HCT116 (cell line): Measurements from ENCODE around the gene APOD. TPM values are rescaled to one million over a fixed set of nuclear protein-coding genes. Genes with fewer than 3 reads are reported as not detected.

ENCODE experiments used
- ATAC-seq: fragments of 200-7000 bp; cut with Tn5 transposase; 2 replicates; pipeline ENCODE4 v1.9.1; 2020; ENCODE audit warnings: mild to moderate bottlenecking, moderate library complexity
- BruUV-seq: library from RNA; stranded (reverse); fragments of 400-500 nt; replicated peaks from 2 replicates; lab custom pipeline; 2021; lab: Mats Ljungman, UMichigan
- CTCF ChIA-PET: fragments of 300-600 bp; sonication (Branson Sonifier 250); formaldehyde crosslinking; loops from one replicate; lab custom pipeline; 2021; ENCODE audit warnings: antibody characterized with exemption; lab: Charles Lee
- POLR2A ChIA-PET: fragments of 300-600, 350-600 bp; sonication (Branson Sonifier 250); formaldehyde crosslinking; loops from one replicate; lab custom pipeline; 2021; ENCODE audit warnings: antibody characterized with exemption; lab: Charles Lee
- RAD21 ChIA-PET, 2 experiments: fragments of 300-600 bp; sonication (Branson Sonifier 250); formaldehyde crosslinking; loops; one replicate each; lab custom pipeline; 2023; ENCODE audit warnings: low total read pairs in 2 of 2; ENCODE audit not compliant: uncharacterized antibody in 2 of 2, unreplicated experiment in 2 of 2, low non-redundant PET in 1 of 2; lab: Charles Lee
- DNase-seq: peaks from one replicate; pipeline ENCODE4 v3.0.0-alpha.2; 2010; ENCODE audit warnings: low read depth, low spot score
- H2AFZ ChIP-seq: fragments of 200-600 bp; shearing (Covaris generic), sonication (generic); 2 replicates; pipeline ENCODE4 v1.6.1; 2017; ENCODE audit warnings: low read depth, mixed run types, mixed read lengths, antibody characterized with exemption, low read length; ENCODE audit not compliant: poor library complexity, severe bottlenecking
- H3K27ac ChIP-seq: 2 replicates; pipeline ENCODE4 v1.5.1; 2012; ENCODE audit warnings: low read depth, low read length
- H3K27me3 ChIP-seq: fragments of 200-600 bp; sonication (generic); 2 replicates; pipeline ENCODE4 v1.6.1; 2016; ENCODE audit warnings: mixed run types, low read length, mixed read lengths; ENCODE audit not compliant: insufficient read depth
- H3K36me3 ChIP-seq, 2 experiments: fragments of 200-500 bp in 1 of 2; fragments of 200-600 bp in 1 of 2; sonication (Bioruptor generic) in 1 of 2; sonication (generic) in 1 of 2; 2 replicates each; pipeline versions ENCODE4 v1.5.1 to v1.6.1; 2014 to 2016; ENCODE audit warnings: low read length in 2 of 2, inconsistent platforms in 1 of 2, mixed read lengths in 1 of 2, mixed run types in 1 of 2; ENCODE audit not compliant: insufficient read depth in 2 of 2, control insufficient read depth in 1 of 2
- H3K4me1 ChIP-seq, 2 experiments: fragments of 200-600 bp in 1 of 2; sonication (generic) in 1 of 2; 2 replicates each; pipeline versions ENCODE4 v1.5.1 to v1.6.1; 2012 to 2017; ENCODE audit warnings: low read length in 2 of 2, inconsistent platforms in 1 of 2, mild to moderate bottlenecking in 1 of 2, mixed read lengths in 1 of 2, mixed run types in 1 of 2, moderate library complexity in 1 of 2; ENCODE audit not compliant: insufficient read depth in 2 of 2, control insufficient read depth in 1 of 2
- H3K4me2 ChIP-seq: fragments of 200-600 bp; sonication (generic); 2 replicates; pipeline ENCODE4 v1.6.1; 2017; ENCODE audit warnings: mixed run types, low read length, mixed read lengths
- H3K4me3 ChIP-seq, 2 experiments: fragments of 200-600 bp in 1 of 2; sonication (generic) in 1 of 2; replicated peaks in 1 of 2; 2 replicates each; pipeline ENCODE4 v1.5.1; 2011 to 2016; ENCODE audit warnings: low read length in 2 of 2, control low read depth in 1 of 2, low read depth in 1 of 2, mild to moderate bottlenecking in 1 of 2, mixed read lengths in 1 of 2, mixed run types in 1 of 2
- H3K79me2 ChIP-seq: fragments of 200-600 bp; sonication (generic); 2 replicates; pipeline ENCODE4 v1.6.1; 2017; ENCODE audit warnings: mild to moderate bottlenecking, mixed run types, low read length, moderate library complexity, mixed read lengths; ENCODE audit not compliant: insufficient read depth
- H3K9ac ChIP-seq: fragments of 200-600 bp; sonication (generic); 2 replicates; pipeline ENCODE4 v1.6.1; 2016; ENCODE audit warnings: low read length, mixed read lengths
- H3K9me2 ChIP-seq: fragments of 200-600 bp; sonication (generic), shearing (Covaris generic); 2 replicates; pipeline ENCODE4 v1.6.1; 2017; ENCODE audit warnings: mixed run types, mild to moderate bottlenecking, moderate library complexity; ENCODE audit not compliant: insufficient read depth
- H3K9me3 ChIP-seq, 2 experiments: fragments of 200-500 bp in 1 of 2; fragments of 200-600 bp in 1 of 2; sonication (Bioruptor generic) in 1 of 2; sonication (generic) in 1 of 2; 2 replicates each; pipeline ENCODE4 v1.6.1; 2014 to 2017; ENCODE audit warnings: low read length in 2 of 2, mixed read lengths in 2 of 2, inconsistent platforms in 1 of 2, low read depth in 1 of 2, mild to moderate bottlenecking in 1 of 2, mixed run types in 1 of 2, moderate library complexity in 1 of 2; ENCODE audit not compliant: control insufficient read depth in 1 of 2, insufficient read depth in 1 of 2
- H4K20me1 ChIP-seq: fragments of 200-600 bp; sonication (generic), shearing (Covaris generic); 2 replicates; pipeline ENCODE4 v1.6.1; 2017; ENCODE audit warnings: mixed run types, mild to moderate bottlenecking, moderate library complexity; ENCODE audit not compliant: insufficient read depth
- ATF3 ChIP-seq: IDR thresholded peaks from 2 replicates; pipeline ENCODE4 v1.6.1; 2012
- CEBPB ChIP-seq: IDR thresholded peaks from 2 replicates; pipeline ENCODE4 v1.6.1; 2012; ENCODE audit warnings: low read depth
- EGR1 ChIP-seq: IDR thresholded peaks from 2 replicates; pipeline ENCODE4 v1.6.1; 2012; ENCODE audit warnings: low read depth
- ELF1 ChIP-seq: IDR thresholded peaks from 2 replicates; pipeline ENCODE4 v1.6.1; 2012; ENCODE audit warnings: low read depth, borderline replicate concordance
- EZH2 ChIP-seq: fragments of 200-600 bp; sonication (generic); IDR thresholded peaks from 2 replicates; pipeline ENCODE4 v1.6.1; 2017; ENCODE audit warnings: antibody characterized with exemption, mixed run types
- FOSL1 ChIP-seq: IDR thresholded peaks from 2 replicates; pipeline ENCODE4 v1.6.1; 2012; ENCODE audit warnings: low read depth
- JUND ChIP-seq: IDR thresholded peaks from 2 replicates; pipeline ENCODE4 v1.6.1; 2012
- MAX ChIP-seq: IDR thresholded peaks from 2 replicates; pipeline ENCODE4 v1.6.1; 2012
- POLR2AphosphoS5 ChIP-seq: IDR thresholded peaks from 2 replicates; pipeline ENCODE4 v1.6.1; 2011; ENCODE audit warnings: mild to moderate bottlenecking, low read depth, low read length, moderate library complexity
- REST ChIP-seq: IDR thresholded peaks from 2 replicates; pipeline ENCODE4 v1.6.1; 2012; ENCODE audit warnings: low read depth
- SIN3A ChIP-seq: IDR thresholded peaks from 2 replicates; pipeline ENCODE4 v1.6.1; 2012; ENCODE audit warnings: low read depth
- SP1 ChIP-seq: IDR thresholded peaks from 2 replicates; pipeline ENCODE4 v1.6.1; 2012; ENCODE audit warnings: low read depth
- SRF ChIP-seq: IDR thresholded peaks from 2 replicates; pipeline ENCODE4 v1.6.1; 2012; ENCODE audit warnings: low read depth
- YY1 ChIP-seq: IDR thresholded peaks from 2 replicates; pipeline ENCODE4 v1.6.1; 2011; ENCODE audit warnings: low read length, low read depth, moderate library complexity, mild to moderate bottlenecking; ENCODE audit not compliant: insufficient replicate concordance; ENCODE audit errors: extremely low read depth
- ZNF274 ChIP-seq: fragments of 200-500 bp; sonication (Bioruptor generic); IDR thresholded peaks from 2 replicates; pipeline ENCODE4 v1.6.1; 2014; ENCODE audit warnings: mild to moderate bottlenecking, low read depth, low read length, inconsistent platforms
- intact Hi-C: fragments of 100-400 bp; cut with micrococcal nuclease; formaldehyde crosslinking; loops from 2 replicates; pipeline ENCODE4 v1.10.0; 2022
- total RNA-seq: library from RNA; stranded (reverse); gene quantifications from one replicate; pipeline ENCODE4 v1.2.1, GENCODE V29; 2021; ENCODE audit not compliant: unreplicated experiment

Gene APOD
- total RNA-seq, 1 experiment from 2014 or later = 0.76 TPM

- H3K27me3 ChIP-seq = no peaks in the 10 kb centered on the region
- intact Hi-C loops = no loop called here
- H4K20me1 ChIP-seq = no peaks in the 10 kb centered on the region
- DNase-seq = no peak
- H3K9ac ChIP-seq = no peak overlapping the region
- ChIA-PET RAD21 (no interaction called here), POLR2A (no interaction called here), CTCF (no interaction called here)
- H3K79me2 ChIP-seq = no peaks in the 10 kb centered on the region
- no peaks in the 10 kb centered on the region for H3K4me1 ChIP-seq
- H3K4me3 ChIP-seq = no peak overlapping the region
- H3K36me3 ChIP-seq = no peaks in the 10 kb centered on the region
- H3K9me2 ChIP-seq = no peaks in the 10 kb centered on the region
- BruUV-seq = no TSS peak
- H3K27ac ChIP-seq = no peak overlapping the region
- TF ChIP-seq YY1 (no peak), ATF3 (no peak), ZNF274 (no peak), REST (no peak)
- H3K4me2 ChIP-seq = no peak overlapping the region
- no peak overlapping the region for H2AFZ ChIP-seq
- no peaks in the 10 kb centered on the region for H3K9me3 ChIP-seq
- no peak for ATAC-seq
Measured at GRCh38 chr3:195597848-195598247, 14.1 kb upstream of the APOD start.

GRCh38 chr3:195597229-195597628 lies 13.5 kb upstream of the APOD start:
- ChIA-PET RAD21 (no interaction called here), CTCF (no interaction called here), POLR2A (no interaction called here)
- BruUV-seq = no TSS peak
- H3K9me3 ChIP-seq = no peaks in the 10 kb centered on the region
- H3K9ac ChIP-seq = no peak overlapping the region
- no peaks in the 10 kb centered on the region for H3K9me2 ChIP-seq
- DNase-seq = no peak
- H2AFZ ChIP-seq = no peak overlapping the region
- no peak for ATAC-seq
- H3K4me3 ChIP-seq = no peak overlapping the region
- no peaks in the 10 kb centered on the region for H3K36me3 ChIP-seq
- intact Hi-C loops = no loop called here
- H3K4me2 ChIP-seq = no peak overlapping the region
- H3K27me3 ChIP-seq = no peaks in the 10 kb centered on the region
- no peaks in the 10 kb centered on the region for H3K4me1 ChIP-seq
- H3K79me2 ChIP-seq = no peaks in the 10 kb centered on the region
- H4K20me1 ChIP-seq = no peaks in the 10 kb centered on the region
- H3K27ac ChIP-seq = no peak overlapping the region
- no peak for TF ChIP-seq SIN3A
- TF ChIP-seq SP1 = no peak
- TF ChIP-seq FOSL1 = no peak
- TF ChIP-seq ATF3 = no peak
- TF ChIP-seq MAX = no peak
- no peak for TF ChIP-seq SRF
- TF ChIP-seq ELF1 = no peak
- no peak for TF ChIP-seq POLR2AphosphoS5
- TF ChIP-seq REST = no peak
- TF ChIP-seq EGR1 = no peak
- TF ChIP-seq JUND = no peak
- no peak for TF ChIP-seq EZH2
- TF ChIP-seq CEBPB = no peak
